HG02852 (cell line): ENCODE data around the gene ISL1.

Source experiments
- ATAC-seq: cut with Tn5 transposase; IDR thresholded peaks from one replicate; pipeline ENCODE4 v1.9.1; 2021; ENCODE audit warnings: mild to moderate bottlenecking, moderate library complexity; ENCODE audit not compliant: unreplicated experiment

ISL1 gene

DNA sequence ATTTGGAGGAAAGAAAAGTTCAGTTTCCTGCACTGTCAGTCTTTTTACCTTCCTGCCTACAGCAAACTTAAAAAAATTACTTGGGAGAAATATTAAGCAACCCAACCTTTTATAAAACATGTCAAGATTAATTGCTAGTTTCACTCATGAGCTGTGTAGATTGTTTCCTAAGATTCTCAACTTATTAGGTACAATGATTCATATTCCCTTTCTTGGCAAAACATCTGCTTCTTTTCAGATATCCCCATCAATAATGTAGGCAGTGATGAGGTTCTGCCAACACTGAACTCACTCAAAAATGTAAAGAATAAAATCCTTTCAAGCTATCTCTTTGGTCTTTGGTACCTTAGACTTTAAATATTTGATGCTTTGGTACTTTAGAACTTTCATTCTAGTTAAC is 56.0 kb downstream of the ISL1 start:
- no peak for ATAC-seq
